ENCODE measurements around the gene ASB13.
"Not testable (repeated sequence)": the region's sequence is repeated elsewhere in the genome, so short reads cannot be mapped to it uniquely, and the experiment has no call there.

Gene ASB13

DNA sequence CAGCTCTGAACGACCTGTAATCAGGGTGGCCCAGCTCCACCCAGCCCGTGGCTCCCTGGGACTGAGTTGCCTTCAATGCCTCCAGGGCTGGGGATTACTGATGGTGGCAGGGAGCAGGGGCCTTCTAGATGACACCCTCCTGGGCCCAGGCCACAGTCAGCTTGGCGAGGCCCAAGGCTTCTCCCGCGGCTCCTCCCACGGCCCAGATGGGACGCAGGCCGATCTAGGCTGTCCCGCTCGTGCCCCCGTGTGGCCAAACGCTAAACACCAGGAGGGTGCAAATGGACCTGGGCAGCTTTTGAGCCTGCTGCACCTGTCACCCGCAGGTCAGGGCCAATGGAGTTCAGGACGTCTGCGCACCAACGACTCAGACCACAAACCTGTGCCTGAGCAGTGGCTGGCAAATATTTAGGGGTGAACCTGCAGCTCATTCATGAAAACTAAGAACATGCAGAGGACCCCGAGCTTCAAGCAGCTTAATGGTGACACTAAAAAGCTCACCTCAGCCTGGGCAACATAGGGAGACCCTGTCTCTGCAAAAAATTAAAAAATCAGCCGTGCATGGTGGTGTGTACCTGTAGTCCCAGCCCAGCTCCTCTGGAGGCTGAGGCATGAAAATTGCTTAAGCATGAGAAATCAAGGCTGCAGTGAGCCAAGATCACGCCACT is 43.2 kb downstream of the ASB13 start:
- DNase-seq (ENCODE audit: low read depth): peak; percentile 60

DNA sequence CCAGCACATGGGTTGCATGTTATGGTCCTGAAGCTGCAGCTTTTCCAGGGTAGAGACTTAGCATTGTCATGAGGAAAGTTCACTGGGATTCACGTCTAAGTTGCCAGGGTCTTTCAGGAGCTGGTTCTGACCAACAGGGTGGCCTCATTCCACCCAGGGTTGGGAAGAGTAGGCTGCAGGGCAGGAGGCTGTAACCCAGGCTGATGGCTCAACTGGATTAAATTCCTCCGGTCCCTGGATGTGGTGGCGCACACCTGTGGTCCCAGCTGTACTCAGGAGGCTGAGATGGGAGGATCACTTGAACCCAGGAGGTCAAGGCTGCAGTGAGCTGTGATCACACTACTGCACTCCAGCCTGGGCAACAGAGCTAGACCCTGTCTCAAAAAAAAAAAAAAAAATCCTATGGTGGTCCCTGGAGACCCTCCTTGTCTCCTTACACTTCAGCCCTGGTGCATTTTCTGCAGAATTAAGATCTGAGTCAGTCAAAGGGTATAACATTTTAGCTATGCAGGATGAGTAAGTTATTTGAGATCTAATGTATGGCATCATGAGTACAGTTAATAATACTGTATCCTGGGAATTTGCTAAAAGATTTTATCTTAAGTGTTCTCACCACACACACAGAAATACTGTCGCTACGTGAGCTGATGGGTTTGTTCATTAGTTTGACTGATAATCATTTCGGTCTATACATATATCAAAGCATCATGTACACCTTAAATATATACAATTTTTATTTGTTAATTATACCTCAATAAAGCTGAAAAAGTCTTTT is 44.0 kb downstream of the ASB13 start:
- no peak for DNase-seq (ENCODE audit: low read depth)

DNA sequence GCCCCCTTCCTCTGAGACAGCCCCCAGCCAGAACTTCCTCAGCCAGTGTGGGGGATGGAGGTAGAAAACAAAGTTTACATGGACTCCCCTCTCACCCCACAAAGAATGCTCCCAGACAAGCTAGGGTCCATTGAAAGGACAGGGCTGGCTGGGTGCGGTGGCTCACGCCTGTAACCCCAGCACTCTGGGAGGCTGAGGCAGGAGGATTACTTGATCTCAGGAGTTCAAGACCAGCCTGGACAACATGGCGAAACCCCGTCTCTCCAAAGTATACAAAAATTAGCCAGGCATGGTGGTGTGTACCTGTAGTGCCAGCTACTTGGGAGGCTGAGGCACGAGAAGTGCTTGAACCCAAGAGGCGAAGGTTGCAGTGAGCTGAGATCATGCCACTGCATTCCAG is 45.0 kb downstream of the ASB13 start:
- DNase-seq (ENCODE audit: low read depth): not testable (repeated sequence)

DNA sequence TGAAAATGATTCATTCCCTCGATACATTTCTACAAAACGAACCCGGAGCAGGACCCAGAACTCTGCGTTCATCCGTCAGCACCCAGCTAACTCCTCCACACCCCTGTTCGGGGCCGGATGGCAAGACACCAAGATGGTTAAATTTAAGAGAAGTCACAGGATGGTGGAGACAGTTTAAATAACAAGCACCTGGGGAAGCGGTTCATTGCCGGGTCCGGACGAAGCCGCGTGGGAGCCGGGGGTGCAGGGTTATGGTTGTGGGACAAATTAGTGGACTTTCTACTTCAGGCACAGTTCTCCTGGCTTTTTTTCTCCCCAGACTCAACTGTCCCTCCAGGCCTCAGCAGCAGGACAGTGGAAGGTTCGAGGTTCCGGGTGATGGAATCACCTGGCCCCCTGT is 45.4 kb downstream of the ASB13 start:
- no peak for DNase-seq (ENCODE audit: low read depth)

DNA sequence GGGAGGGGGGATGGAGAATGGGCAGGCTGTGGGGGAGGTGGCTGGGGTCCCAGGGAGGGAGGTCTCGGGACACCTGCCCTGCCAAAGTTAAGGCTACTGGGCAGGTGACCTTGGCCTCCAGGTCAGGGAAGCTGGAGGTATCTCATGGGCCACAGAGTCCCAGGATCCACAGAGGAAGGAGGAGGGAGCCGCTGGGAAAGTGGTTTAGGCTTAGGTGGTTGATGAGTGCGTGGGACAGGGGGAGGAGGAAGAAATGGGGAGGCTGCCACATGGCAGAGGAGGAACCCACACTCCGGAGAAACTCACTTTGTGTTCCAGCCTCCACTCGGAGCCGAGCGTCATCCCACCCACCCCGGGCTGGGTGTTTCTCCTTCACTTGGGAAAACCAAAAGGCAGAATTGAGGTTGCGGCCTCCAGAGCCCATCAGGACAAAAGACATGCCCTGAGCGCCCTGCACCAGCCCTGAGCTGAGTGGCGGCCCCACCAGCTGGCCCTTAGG is 46.1 kb downstream of the ASB13 start:
- DNase-seq (ENCODE audit: low read depth): no peak

DNA sequence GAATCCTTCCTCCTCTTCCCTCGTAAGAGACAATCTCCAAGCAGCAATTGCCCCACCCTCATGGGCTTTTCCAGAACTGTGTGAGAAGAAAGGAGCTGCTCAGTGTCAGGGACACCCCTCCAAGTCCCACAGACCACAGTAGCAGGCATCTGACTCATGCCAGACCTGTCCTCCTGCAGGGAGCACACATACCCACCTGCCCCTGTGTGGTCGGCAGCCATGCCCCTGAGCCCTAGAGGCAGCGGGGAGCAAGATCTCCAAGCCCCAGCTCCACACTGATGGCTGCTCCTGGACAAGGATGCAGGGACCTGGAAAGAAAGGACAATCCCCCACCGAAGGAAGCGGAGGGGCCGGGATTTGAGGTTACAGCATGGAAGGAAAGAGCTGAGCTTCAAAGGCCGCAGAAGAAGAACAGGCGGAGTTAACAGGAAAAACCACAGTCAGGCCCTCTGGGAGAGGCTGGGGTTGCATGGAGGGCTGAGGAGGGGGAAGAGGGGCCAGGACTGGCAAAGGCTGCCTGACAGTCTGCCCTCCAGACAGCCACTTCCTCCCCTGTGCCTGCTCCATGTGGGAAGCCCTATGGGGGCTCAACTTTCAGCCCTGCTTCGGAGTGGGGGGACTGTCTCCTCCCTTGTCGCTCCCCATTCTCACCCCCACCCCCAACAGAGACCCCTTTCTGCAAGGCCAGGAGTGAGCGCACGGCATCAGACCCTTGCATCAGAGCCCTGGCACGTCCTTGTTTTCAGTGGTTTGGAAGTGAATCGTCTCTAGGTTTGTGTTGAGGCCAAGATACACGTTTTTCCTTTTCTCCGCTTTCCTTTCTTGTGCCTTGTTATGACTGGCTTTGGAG is 46.8 kb downstream of the ASB13 start:
- DNase-seq (ENCODE audit: low read depth): no peak

DNA sequence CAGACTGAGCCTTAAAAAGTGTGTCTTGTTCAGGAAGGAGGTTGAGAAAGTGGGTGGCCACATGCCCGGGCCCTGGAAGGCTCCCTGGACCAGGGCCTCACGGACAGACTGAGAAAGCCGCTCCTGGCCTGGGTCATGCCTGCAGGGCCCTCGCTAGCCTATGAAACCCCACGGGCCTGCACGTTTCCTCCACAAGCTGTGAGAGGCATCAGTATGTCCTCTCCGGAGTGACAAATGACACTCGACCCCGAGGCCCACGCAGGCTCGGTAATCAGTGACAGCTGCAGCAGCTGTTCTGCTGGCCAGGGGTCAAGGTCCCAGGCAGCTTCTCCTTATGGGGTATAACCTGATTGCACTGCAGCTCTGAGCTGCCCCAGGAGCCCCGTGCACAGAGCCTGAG is 47.6 kb downstream of the ASB13 start:
- no peak for DNase-seq (ENCODE audit: low read depth)

DNA sequence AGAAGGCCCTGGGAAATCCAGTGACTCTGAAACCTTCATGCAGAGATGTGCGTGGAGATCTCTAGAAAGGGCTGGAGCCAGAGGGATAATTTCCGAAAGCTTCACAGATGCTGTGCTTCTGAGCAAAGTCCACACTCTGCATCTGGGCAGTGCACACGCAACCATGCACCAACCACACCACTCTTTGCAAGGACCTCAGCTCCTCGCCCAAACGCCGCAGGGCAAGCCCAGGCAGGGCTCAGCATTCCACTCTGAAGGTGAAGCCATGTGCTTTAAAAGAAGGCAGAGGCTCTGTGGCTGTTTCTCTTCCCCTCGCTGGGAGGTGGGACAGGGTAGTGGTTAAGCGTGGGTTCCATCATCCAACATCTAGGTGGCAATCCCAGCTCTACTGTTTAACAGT is 48.4 kb downstream of the ASB13 start:
- no peak for DNase-seq (ENCODE audit: low read depth)

DNA sequence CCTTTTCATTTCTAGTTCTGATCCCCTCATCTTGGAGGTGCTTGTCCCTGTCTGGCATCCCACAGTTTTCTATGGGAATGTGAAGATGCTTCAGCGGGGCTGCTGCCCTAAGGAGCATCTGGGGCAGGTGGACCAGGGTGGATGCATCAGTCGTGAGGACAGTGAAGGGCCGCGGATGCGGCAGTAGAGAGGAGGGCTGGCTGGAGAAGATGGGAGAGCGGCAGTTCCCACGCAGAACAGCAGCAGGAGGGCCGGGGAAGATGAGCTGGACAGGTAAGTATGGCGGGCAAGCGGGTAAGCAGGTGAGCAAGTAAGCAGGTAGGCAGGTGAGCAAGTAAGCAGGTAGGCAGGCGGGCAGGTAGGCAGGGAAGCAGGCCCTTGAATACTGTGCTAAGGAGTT is 48.9 kb downstream of the ASB13 start:
- no peak for DNase-seq (ENCODE audit: low read depth)

DNA sequence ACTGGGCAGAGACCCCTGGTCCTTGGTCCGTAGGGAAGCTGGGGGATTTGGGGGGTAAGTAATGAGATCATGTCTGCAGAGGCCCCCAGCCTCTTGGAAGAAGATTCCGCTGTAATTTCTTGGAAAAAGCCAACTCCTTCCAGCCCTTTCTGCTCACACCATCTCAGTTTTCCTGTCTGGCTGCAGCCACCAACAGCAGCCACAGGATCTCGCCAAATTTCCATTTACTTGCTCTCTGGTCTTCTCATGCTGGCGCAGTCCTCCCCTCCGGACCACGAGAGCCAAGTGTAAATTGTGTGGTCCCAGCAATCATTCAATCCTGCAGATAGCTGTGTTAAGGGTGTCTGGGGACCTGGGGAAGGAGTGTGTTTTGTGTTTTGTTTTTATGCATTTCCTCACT is 49.6 kb downstream of the ASB13 start:
- DNase-seq (ENCODE audit: low read depth): no peak

DNA sequence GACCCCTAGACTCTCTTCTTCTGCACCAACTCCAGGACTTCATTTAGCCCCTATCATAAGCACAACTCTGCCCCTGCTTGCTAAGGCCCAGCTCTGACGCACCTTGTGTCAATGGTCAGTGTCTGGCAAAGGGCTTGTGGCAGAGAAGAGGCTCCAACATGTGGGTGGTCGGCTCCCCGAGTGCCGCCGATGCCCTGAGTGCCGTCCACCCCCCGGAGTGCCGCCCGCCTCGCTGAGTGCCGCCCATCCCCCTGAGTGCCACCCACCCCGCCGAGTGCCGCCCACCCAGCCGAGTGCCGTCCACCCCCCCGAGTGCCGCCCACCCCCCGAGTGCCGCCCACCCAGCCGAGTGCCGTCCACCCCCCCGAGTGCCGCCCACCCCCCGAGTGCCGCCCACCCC is 50.3 kb downstream of the ASB13 start:
- DNase-seq (ENCODE audit: low read depth): no peak

DNA sequence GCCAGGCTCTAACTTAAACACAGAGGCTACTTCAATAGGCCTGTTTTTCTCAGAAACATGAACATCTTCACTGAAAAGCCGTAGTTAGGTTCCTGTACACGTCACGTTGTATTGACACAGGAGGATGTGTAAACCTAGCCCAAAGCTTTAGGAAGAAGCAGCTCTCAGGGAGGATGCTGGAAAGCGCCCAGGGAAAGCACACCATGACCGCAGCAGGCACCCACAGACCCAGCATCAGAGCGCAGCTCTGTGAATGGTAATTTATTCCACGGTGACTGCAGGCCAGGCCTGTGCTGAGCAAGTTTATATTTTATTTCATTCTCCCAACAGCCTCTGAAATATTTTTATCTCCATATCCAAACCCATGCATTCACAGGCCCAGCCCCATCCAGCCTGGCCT is 51.1 kb downstream of the ASB13 start:
- DNase-seq (ENCODE audit: low read depth): no peak

DNA sequence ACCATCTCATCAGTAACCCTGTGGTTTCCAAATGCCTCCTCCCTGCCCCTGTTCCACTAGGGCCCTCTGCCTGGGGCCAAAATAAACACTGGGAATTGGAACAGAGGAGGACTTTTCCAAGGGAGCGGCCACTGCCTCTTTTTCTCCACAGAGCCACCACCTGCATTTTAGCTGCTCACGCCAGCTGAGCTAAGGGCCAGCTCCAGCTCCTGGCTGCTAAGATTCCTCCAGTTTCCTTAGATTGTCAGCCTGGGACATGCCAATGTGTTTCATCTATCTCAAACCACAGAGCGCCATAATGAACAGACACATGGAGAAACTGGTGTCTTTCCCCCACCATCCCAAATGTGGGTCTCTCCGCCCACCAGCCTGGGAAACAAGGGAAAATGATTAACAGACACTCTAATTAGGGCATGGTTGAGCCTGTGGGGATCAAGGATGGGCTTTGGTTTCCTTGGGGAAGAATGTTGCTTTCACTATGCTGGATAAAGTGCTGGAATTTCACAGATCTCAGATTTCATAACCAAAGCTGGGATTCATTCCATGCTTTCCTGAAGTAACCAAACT is 52.2 kb downstream of the ASB13 start:
- no peak for DNase-seq (ENCODE audit: low read depth)

DNA sequence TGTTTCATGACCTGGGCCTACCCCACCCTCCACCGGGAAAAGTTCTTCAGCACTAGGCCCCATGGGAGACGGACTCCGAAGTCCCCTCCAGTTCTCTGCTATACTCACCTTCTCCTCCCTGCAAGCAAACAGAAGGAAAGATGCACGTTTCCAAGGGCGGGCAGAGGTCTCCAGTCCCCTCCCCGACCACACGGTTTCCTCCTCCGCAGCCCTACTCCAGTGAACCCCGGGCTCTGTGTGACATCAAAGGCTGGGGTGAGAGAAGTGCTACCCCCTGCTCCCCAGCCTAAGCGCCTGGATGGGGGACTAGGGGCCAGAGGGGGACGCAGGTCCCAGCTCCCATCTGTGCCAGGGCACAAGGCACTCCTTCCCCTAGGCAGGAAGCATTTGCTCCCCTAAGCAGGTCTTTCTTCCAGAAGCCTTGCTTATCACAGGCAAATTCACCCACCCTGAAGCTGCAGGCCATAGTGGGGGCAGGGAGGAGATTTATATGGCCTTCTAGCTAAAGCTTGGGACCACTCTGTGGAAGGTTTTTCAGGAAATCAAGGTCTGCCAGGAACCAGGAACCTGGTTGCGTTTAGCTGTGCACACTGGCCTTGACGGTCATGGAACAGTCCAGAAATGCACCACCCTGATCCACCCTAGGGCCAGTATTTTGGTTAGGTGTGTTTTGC is 52.8 kb downstream of the ASB13 start:
- no peak for DNase-seq (ENCODE audit: low read depth)

DNA sequence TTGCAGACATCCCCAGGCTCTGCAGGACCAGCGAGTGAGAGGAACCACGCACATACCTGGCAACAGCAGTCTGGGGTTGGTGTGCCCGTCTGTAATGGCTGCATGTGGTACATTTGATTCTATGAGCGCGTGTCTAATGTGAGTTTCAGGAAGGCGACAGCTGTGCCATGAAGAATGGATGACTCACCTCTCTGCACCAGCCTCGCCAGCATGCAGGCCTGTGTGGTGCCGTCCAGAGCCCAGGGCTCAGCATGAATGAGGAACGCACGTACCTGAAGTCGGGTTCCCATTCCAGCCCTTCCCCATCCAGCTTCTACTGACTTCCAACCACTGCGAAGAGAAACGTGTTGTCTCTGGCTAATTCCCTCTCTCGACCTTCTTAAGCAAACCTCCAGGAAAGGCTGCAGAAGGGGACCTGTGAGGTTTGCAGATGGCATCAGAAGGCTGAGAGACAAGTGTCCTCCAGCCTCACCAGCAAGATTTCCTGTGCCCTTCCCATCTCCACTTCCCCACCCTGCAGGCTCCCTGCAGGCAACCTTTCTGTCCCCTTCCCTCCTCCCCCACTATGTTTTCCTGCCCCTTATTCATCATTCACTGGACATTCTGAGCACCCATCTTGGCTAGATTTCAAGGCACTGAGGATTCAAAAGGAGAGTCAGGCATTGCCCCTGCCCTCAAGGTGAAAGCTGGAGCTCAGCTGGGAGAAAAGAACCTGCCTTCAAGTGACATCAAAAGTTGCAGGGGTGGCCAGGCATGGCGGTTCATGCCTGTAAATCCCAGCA is 54.3 kb downstream of the ASB13 start:
- DNase-seq (ENCODE audit: low read depth): no peak

DNA sequence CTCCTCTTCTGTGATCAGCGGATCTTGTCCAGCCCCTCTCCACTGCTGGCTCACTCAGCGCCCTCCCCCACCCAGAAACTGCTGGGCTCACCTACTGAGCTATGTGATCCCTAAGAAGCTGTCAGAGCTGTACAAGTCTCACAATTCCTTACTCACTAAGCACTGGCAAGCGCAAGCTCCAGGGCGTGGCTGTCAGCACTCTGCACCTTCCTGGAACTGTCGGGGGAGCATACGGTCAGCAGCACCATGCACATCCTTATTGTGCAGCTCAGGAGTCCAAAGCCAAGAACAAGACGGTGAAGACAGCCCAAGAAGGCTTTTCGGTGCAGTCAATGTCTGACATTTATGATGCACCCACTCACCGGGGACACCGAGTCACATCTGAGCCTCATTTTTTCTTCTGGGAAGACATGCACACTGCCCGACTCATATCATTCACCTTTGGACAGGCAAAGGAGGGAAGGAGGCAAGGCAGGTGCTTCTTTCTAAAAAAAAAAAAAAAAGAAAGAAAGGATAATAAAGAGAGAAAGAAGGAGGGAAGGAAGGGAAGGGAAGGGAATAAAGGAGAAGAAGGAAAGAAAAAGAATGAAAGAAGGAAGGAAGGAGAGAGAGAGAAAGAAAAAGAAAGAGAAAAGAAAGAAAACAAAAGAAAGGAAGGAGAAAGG is 56.3 kb downstream of the ASB13 start:
- DNase-seq (ENCODE audit: low read depth): no peak

DNA sequence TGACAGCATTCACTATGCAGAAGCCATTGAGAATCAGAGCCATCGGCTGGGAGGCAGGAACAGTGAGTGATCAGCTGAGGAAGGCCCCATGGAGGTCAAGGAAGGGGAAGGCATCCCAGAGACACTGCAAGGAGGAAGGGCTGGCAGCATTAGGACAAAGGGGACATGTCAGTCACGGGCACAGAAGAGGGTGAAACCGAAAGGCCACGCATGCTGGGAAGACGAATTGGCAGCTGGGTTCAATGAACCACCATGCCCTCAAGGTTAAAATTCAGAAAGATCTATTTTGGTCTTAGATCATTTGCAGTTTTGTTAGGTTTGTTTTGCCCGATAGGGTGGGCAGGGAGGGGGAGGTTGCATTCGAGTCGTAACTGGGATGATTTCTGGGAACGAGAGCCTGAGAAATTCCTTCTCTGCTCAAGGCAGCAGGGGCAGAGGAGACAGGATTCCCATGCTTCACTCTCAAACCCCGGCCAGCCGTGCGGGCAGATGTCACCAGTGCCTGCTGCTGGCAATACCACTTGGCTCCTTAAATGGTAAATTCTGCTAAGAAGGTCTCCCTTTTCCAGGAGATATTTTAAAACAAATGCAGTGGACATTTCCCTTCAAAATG is 57.7 kb downstream of the ASB13 start:
- no peak for DNase-seq (ENCODE audit: low read depth)

DNA sequence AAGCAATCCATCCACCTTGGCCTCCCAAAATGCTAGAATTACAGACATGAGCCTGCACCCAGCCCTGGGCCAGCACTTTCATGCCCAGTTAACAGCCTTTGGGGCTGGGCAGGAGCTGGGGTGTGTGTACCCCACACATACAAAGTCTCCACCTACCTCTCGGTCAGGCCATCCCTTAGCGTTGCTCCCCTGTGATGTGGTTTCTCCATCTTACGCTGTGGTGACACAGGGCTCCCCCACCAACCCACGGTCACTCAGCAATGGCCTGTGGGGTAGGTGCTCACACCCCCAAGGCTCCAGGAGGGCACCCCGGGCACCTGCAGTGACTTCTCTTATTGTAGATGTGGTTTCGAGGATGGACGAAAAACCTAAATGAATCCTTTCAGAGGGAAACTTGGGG is 58.8 kb downstream of the ASB13 start:
- no peak for DNase-seq (ENCODE audit: low read depth)

DNA sequence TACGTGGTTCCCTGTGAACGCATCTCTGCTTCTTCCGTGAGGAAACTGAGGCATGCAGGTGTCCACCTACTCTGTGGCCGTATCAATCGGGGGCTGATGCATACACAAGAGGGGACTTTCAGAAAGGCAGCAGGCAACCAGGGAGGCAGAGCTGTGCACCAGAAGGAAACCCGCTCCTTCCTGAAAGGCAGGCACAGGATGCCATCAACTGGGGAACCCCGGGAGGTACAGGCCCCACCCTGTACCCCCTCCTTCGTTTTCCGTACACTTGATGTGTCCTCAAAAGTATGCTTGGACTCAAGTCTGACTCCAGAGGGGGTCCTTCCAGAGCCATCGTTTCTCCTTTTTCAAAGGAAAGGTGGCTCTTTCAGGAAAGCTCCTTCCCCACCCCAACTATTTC is 59.5 kb downstream of the ASB13 start:
- no peak for DNase-seq (ENCODE audit: low read depth)

DNA sequence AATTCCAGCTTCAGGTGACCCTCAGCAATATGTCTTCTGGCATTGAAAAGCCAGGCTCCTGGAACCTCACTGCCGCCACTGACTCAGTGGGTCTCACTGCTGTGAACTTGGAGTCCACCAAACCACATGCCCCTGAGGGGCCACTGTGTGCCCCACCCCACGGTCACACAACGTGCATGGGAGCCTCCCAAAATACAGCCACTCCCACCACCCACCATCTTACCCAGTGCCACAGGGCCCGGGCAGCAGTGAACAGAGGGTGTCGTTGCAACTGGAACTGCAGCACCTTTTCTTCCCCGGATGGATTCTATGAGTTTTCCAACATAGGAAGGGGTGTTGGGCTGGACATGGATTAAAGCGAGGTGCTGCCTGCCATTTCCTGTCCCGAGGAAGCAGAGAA is 60.1 kb downstream of the ASB13 start:
- no peak for DNase-seq (ENCODE audit: low read depth)
